Measurements from ENCODE around the gene CHMP3.
A peak's percentile ranks its signal among the peaks of the same experiment; 100 is the strongest.

Gene CHMP3

GRCh38 chr2:86562922-86563649, at the start of gene CHMP3:
Gene CHMP3, minus strand, starts transcription at chr2:86563443. Its CDS starts 95 bp downstream, at chr2:86563348.
- TF ChIP-seq YY1 (IDR thresholded peaks at IDR 0.05; ENCODE audit: low read depth) (peak; percentile 32; the same call in 1 of the 2 replicates), USF1 (IDR thresholded peaks at IDR 0.05) (peak; percentile 52; the same call in 1 of the 2 replicates), EP300 (IDR thresholded peaks at IDR 0.05; ENCODE audit: borderline replicate concordance) (peak; percentile 55; the same call in 1 of the 2 replicates), TCF12 (IDR thresholded peaks at IDR 0.05; ENCODE audit: low read depth) (peak; percentile 55; the same call in 1 of the 2 replicates), NFIC (IDR thresholded peaks at IDR 0.05) (no peak), TAF1 (IDR thresholded peaks at IDR 0.05; ENCODE audit: low read depth) (peak; percentile 25; the same call in 1 of the 2 replicates), CREB1 (IDR thresholded peaks at IDR 0.05; ENCODE audit: low read depth) (peak; percentile 47), ZBTB7A (IDR thresholded peaks at IDR 0.05; ENCODE audit: low read depth) (peak; percentile 61; the same call in 1 of the 2 replicates), MAX (IDR thresholded peaks at IDR 0.05) (peak; percentile 98)
- TF ChIP-seq, protein P1, sequence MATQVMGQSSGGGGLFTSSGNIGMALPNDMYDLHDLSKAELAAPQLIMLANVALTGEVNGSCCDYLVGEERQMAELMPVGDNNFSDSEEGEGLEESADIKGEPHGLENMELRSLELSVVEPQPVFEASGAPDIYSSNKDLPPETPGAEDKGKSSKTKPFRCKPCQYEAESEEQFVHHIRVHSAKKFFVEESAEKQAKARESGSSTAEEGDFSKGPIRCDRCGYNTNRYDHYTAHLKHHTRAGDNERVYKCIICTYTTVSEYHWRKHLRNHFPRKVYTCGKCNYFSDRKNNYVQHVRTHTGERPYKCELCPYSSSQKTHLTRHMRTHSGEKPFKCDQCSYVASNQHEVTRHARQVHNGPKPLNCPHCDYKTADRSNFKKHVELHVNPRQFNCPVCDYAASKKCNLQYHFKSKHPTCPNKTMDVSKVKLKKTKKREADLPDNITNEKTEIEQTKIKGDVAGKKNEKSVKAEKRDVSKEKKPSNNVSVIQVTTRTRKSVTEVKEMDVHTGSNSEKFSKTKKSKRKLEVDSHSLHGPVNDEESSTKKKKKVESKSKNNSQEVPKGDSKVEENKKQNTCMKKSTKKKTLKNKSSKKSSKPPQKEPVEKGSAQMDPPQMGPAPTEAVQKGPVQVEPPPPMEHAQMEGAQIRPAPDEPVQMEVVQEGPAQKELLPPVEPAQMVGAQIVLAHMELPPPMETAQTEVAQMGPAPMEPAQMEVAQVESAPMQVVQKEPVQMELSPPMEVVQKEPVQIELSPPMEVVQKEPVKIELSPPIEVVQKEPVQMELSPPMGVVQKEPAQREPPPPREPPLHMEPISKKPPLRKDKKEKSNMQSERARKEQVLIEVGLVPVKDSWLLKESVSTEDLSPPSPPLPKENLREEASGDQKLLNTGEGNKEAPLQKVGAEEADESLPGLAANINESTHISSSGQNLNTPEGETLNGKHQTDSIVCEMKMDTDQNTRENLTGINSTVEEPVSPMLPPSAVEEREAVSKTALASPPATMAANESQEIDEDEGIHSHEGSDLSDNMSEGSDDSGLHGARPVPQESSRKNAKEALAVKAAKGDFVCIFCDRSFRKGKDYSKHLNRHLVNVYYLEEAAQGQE (IDR thresholded peaks at IDR 0.05; ENCODE audit: low read depth): no peak

DNA sequence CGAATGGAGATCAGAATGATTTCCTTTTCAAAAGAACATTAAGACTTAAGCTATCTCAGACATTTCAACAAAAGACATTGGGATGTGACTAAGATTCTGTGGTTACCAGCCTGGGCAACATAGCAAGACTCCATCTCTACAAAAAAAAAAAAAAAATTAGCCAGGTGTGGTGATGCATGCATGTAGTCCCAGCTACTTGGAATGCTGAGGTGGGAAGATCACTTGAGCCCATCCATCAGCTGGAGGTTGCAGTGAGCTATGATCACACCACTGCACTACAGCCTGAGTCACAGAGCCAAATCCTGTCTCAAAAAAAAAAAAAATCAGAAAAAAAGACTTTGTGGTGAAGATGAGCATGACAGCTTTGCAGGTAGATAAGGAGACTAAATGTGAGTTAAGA, 47.6 kb upstream of the CHMP3 start:
- no peak for TF ChIP-seq TEAD4 (IDR thresholded peaks at IDR 0.05)
- no peak for TF ChIP-seq CREB1 (IDR thresholded peaks at IDR 0.05; ENCODE audit: low read depth)
- no peak for TF ChIP-seq TCF12 (IDR thresholded peaks at IDR 0.05; ENCODE audit: low read depth)
- TF ChIP-seq MAX (IDR thresholded peaks at IDR 0.05): no peak
- no peak for TF ChIP-seq TAF1 (IDR thresholded peaks at IDR 0.05; ENCODE audit: low read depth)
- TF ChIP-seq EP300 (IDR thresholded peaks at IDR 0.05; ENCODE audit: borderline replicate concordance): no peak
- TF ChIP-seq ZBTB7A (IDR thresholded peaks at IDR 0.05; ENCODE audit: low read depth): no peak
- TF ChIP-seq RAD21 (IDR thresholded peaks at IDR 0.05; ENCODE audit: low read depth): no peak
- no peak for TF ChIP-seq CEBPB (IDR thresholded peaks at IDR 0.05)
- TF ChIP-seq EGR1 (IDR thresholded peaks at IDR 0.05): no peak
- TF ChIP-seq, protein P1 (IDR thresholded peaks at IDR 0.05; ENCODE audit: low read depth): no peak
- no peak for TF ChIP-seq YY1 (IDR thresholded peaks at IDR 0.05; ENCODE audit: low read depth)
- no peak for TF ChIP-seq FOXM1 (IDR thresholded peaks at IDR 0.05; ENCODE audit: borderline replicate concordance, low read depth)
- no peak for TF ChIP-seq NFIC (IDR thresholded peaks at IDR 0.05)
- TF ChIP-seq USF1 (IDR thresholded peaks at IDR 0.05): no peak

DNA sequence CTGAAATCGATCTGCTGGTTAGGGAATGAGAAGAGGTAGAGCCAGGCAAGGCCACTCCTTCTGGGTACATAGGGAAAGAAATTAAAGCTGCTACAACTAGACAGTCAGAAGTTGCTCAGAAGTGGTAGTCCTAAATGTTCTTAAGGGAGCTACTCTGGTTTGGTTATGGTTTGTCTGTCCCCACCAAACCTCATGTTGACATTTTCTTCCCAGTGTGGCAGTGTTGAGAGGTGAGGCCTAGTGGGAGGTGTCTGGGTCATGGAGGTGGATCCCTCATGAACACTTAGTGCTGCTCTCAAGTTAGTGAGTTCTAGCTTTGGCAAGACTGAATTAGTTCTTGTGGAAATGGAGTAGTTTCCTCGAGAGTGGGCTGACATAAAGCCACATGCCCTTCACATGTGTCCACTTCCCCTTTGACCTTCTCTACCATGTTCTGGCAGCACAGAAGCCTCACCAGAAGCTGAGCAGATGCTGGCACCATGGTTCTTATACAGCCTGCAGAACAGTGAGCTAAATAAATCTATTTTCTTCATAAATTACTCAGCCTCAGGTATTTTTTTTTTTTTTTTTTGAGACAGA, 45.7 kb upstream of the CHMP3 start:
- no peak for TF ChIP-seq RAD21 (IDR thresholded peaks at IDR 0.05; ENCODE audit: low read depth)
- no peak for TF ChIP-seq TEAD4 (IDR thresholded peaks at IDR 0.05)
- TF ChIP-seq CREB1 (IDR thresholded peaks at IDR 0.05; ENCODE audit: low read depth): no peak
- no peak for TF ChIP-seq CEBPB (IDR thresholded peaks at IDR 0.05)
- TF ChIP-seq YY1 (IDR thresholded peaks at IDR 0.05; ENCODE audit: low read depth): no peak
- TF ChIP-seq MAX (IDR thresholded peaks at IDR 0.05): no peak
- TF ChIP-seq TAF1 (IDR thresholded peaks at IDR 0.05; ENCODE audit: low read depth): no peak
- no peak for TF ChIP-seq NFIC (IDR thresholded peaks at IDR 0.05)
- TF ChIP-seq EGR1 (IDR thresholded peaks at IDR 0.05): no peak
- no peak for TF ChIP-seq ZBTB7A (IDR thresholded peaks at IDR 0.05; ENCODE audit: low read depth)
- no peak for TF ChIP-seq EP300 (IDR thresholded peaks at IDR 0.05; ENCODE audit: borderline replicate concordance)
- TF ChIP-seq TCF12 (IDR thresholded peaks at IDR 0.05; ENCODE audit: low read depth): no peak
- no peak for TF ChIP-seq FOXM1 (IDR thresholded peaks at IDR 0.05; ENCODE audit: borderline replicate concordance, low read depth)
- TF ChIP-seq USF1 (IDR thresholded peaks at IDR 0.05): no peak
- TF ChIP-seq, protein P1 (IDR thresholded peaks at IDR 0.05; ENCODE audit: low read depth): no peak

Measured in Ishikawa (cell line).